Liver (tissue), 3 donors: ENCODE results near the gene MIDN.
A peak's percentile ranks its signal among the peaks of the same experiment; 100 is the strongest.

Source experiments
- CTCF ChIP-seq: fragments of 150-350 bp; IDR thresholded peaks from 2 replicates; pipeline ENCODE4 v1.5.1; 2017; ENCODE audit warnings: improper control_type of control experiment, low read depth, low read length; ENCODE audit not compliant: missing input control
- EGR1 ChIP-seq, 2 donors: IDR thresholded peaks; 2 replicates each; pipeline ENCODE4 v1.6.1; 2016 to 2018; ENCODE audit warnings: antibody characterized with exemption in 2 of 2, low read depth in 2 of 2
- GABPA ChIP-seq, 2 donors: IDR thresholded peaks in 1 of 2; conservative IDR thresholded peaks in 1 of 2; 2 replicates each; pipeline ENCODE4 v1.6.1; 2016; ENCODE audit warnings: antibody characterized with exemption in 2 of 2, mild to moderate bottlenecking in 1 of 2, moderate library complexity in 1 of 2
- JUND ChIP-seq, 2 donors: IDR thresholded peaks; 2 replicates each; pipeline ENCODE4 v1.6.1; 2016; ENCODE audit warnings: antibody characterized with exemption in 2 of 2
- MAX ChIP-seq: IDR thresholded peaks from 2 replicates; pipeline ENCODE4 v1.6.1; 2016; ENCODE audit warnings: antibody characterized with exemption
- NR2F2 ChIP-seq: IDR thresholded peaks from 2 replicates; pipeline ENCODE4 v1.6.1; 2016; ENCODE audit warnings: antibody characterized with exemption
- RAD21 ChIP-seq, 2 donors: IDR thresholded peaks; 2 replicates each; pipeline ENCODE4 v1.6.1; 2016; ENCODE audit warnings: antibody characterized with exemption in 2 of 2, mild to moderate bottlenecking in 2 of 2
- REST ChIP-seq: IDR thresholded peaks from 2 replicates; pipeline ENCODE4 v1.6.1; 2016; ENCODE audit warnings: antibody characterized with exemption, mild to moderate bottlenecking
- RXRA ChIP-seq, 2 donors: IDR thresholded peaks; 2 replicates each; pipeline ENCODE4 v1.6.1; 2017 to 2018; ENCODE audit warnings: antibody characterized with exemption in 2 of 2, mild to moderate bottlenecking in 1 of 2
- SP1 ChIP-seq: IDR thresholded peaks from 2 replicates; pipeline ENCODE4 v1.6.1; 2018; ENCODE audit warnings: antibody characterized with exemption, mild to moderate bottlenecking
- TAF1 ChIP-seq: conservative IDR thresholded peaks from 2 replicates; pipeline ENCODE4 v1.6.1; 2016; ENCODE audit warnings: antibody characterized with exemption, mild to moderate bottlenecking
- YY1 ChIP-seq: IDR thresholded peaks from 2 replicates; pipeline ENCODE4 v1.6.1; 2016; ENCODE audit warnings: antibody characterized with exemption, mild to moderate bottlenecking
- ZBTB33 ChIP-seq: IDR thresholded peaks from 2 replicates; pipeline ENCODE4 v1.6.1; 2016; ENCODE audit warnings: antibody characterized with exemption
- donor health status: healthy.
- donor health status: healthy.

- TF ChIP-seq CTCF (no peak), REST (no peak), EGR1 (IDR thresholded peaks at IDR 0.05; ENCODE audit: low read depth in 2 of 2) (no peak), SP1 (no peak), MAX (no peak), JUND (IDR thresholded peaks at IDR 0.05) (no peak), YY1 (no peak), RAD21 (IDR thresholded peaks at IDR 0.05) (no peak), TAF1 (no peak), ZBTB33 (no peak), GABPA (IDR thresholded peaks at IDR 0.05 in 1 of 2, conservative IDR thresholded peaks at IDR 0.05 in 1 of 2) (no peak), RXRA (IDR thresholded peaks at IDR 0.05) (peak; percentile 42 to 53), NR2F2 (peak; percentile 31)
Observed at GRCh38 chr19:1247748-1248138, 640 bp upstream of the MIDN start.
